Gastrocnemius medialis (tissue), 4 donors: Measurements from ENCODE around the gene ZNF653.

Experiments
- CTCF ChIP-seq, 5 experiments: fragments of 450-650 bp in 3 of 5; fragments of 200-600 bp in 2 of 5; sonication (generic) in 2 of 5; IDR thresholded peaks in 4 of 5; conservative IDR thresholded peaks in 1 of 5; 1 replicate in 4 of 5; 2 replicates in 1 of 5; pipeline ENCODE4 v1.5.1; 2016 to 2019; ENCODE audit warnings: antibody characterized with exemption in 5 of 5, mild to moderate bottlenecking in 3 of 5, moderate library complexity in 3 of 5
- POLR2A ChIP-seq, 2 donors: fragments of 450-650 bp; IDR thresholded peaks; one replicate each; pipeline ENCODE4 v1.6.1; 2017; ENCODE audit warnings: antibody characterized with exemption in 2 of 2, mild to moderate bottlenecking in 2 of 2, moderate library complexity in 2 of 2

GRCh38 chr19:11444059-11444458 is 61.6 kb downstream of the ZNF653 start:
- TF ChIP-seq CTCF (IDR thresholded peaks at IDR 0.05 in 4 of 5, conservative IDR thresholded peaks at IDR 0.05 in 1 of 5) (no peak), POLR2A (IDR thresholded peaks at IDR 0.05) (no peak)
